HAP-1 (cell line): ENCODE data around the gene ENTHD1.

Source experiments
- DNase-seq, 2 experiments: peaks; one replicate each; pipeline ENCODE4 v3.0.0-alpha.2; 2016 to 2020; ENCODE audit warnings: low spot score in 2 of 2
- H3K27me3 ChIP-seq: fragments of 250-450 bp; sonication (Bioruptor Pico); 2 replicates; pipeline ENCODE4 v1.5.1; 2020; ENCODE audit warnings: low read depth, mild to moderate bottlenecking, moderate library complexity
- H3K36me3 ChIP-seq: fragments of 250-450 bp; sonication (Bioruptor Pico); replicated peaks from 2 replicates; pipeline ENCODE4 v1.5.1; 2020; ENCODE audit warnings: mild to moderate bottlenecking
- H3K4me1 ChIP-seq: fragments of 250-450 bp; sonication (Bioruptor Pico); 2 replicates; pipeline ENCODE4 v1.5.1; 2020; ENCODE audit warnings: mild to moderate bottlenecking
- H3K4me3 ChIP-seq: fragments of 250-450 bp; sonication (Bioruptor Pico); 2 replicates; pipeline ENCODE4 v1.5.1; 2020; ENCODE audit warnings: mild to moderate bottlenecking, moderate library complexity
- H3K9me3 ChIP-seq: fragments of 250-450 bp; sonication (Bioruptor Pico); 2 replicates; pipeline ENCODE4 v1.5.1; 2020; ENCODE audit warnings: mild to moderate bottlenecking, moderate library complexity
- in situ Hi-C: fragments of 300-500 bp; cut with MboI; formaldehyde crosslinking; loops from 3 replicates; pipeline ENCODE4 v1.14.3; 2020; ENCODE audit warnings: low sequenced_read_pairs, inconsistent platforms, mixed read lengths

ENTHD1 gene

GRCh38 chr22:39932166-39932565, 38.6 kb upstream of the ENTHD1 start:
- no peaks in the 10 kb centered on the region for H3K27me3 ChIP-seq
- no peak for DNase-seq
- H3K4me3 ChIP-seq, result no peak overlapping the region
- H3K9me3 ChIP-seq, result no peaks in the 10 kb centered on the region
- peaks cover 13% of the 10 kb centered on the region for H3K4me1 ChIP-seq
- in situ Hi-C loops, result no loop called here
- H3K36me3 ChIP-seq, result no peaks in the 10 kb centered on the region

DNA sequence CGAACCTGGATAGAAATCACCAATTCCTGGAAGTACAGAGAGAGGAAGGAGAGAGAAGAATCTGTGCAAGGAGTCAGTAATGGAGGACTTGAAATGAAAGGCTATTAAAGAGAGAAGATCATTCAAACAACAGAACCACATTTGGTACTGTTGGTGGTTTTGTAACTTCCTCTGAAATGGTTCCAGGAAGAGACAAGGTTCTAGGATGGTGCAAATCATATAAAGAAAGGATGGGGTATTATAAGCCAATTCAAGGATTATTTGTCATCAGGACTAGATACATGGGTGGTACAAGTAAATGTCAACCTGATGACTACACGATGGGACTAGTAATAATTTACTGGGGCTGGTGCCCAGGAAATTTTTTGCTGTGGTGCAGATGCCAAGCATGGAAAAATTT, 37.7 kb upstream of the ENTHD1 start:
- Histone ChIP-seq H3K27me3 (no peaks in the 10 kb centered on the region), H3K36me3 (no peaks in the 10 kb centered on the region), H3K9me3 (no peaks in the 10 kb centered on the region), H3K4me1 (peaks cover 13% of the 10 kb centered on the region), H3K4me3 (no peak overlapping the region)
- in situ Hi-C loops, result no loop called here
- no peak for DNase-seq

DNA sequence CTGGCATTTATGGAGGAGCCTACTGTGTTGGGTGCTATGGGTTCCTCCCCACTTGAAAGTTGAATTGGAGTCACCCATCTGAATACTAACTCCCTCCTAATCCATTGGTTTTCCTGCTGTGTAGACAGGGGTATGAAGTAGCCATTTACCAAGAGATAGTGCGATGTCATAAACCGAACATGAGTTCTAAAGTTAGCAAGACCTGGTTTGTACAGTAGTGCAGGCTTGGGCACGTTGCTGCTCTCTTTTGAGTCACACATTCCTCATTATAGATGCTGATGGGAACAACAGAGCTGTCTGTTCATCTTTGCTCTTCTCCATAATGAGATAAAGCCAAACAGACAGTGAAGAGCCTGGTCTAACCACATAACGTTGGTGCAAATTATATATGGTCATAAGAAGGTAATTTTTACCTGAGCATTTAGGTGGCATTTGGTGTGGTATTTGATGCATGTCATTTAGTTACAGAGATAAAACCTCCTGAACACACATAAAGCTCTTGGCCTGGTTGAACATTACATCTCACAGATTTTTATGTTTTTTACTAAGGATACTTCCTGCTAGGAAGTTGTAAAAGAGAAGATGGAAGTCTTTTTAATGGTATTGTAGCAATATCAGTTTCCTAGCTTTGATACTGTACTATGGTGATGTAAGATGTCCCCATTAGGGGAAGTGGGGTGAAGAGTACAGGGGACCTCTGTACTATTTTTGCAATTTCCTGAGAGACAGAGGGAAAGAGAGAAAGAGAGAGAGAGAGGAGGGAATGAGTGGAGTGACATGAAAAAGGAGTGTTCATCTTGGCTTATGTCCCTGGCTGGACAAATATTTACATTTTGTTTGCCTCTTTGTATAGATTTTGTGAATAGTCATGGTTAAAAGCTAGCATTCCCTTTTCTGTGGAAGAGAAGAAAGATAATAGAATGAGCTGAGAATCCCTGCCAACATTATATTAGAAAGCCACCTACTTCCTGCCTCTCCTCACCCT, 35.3 kb upstream of the ENTHD1 start:
- DNase-seq, result no peak
- H3K9me3 ChIP-seq, result no peaks in the 10 kb centered on the region
- no peaks in the 10 kb centered on the region for H3K36me3 ChIP-seq
- no peak overlapping the region for H3K4me3 ChIP-seq
- in situ Hi-C loops, result no loop called here
- no peaks in the 10 kb centered on the region for H3K27me3 ChIP-seq
- H3K4me1 ChIP-seq, result no peaks in the 10 kb centered on the region; the same call in 1 of the 2 replicates

- H3K27me3 ChIP-seq, result no peaks in the 10 kb centered on the region
- H3K9me3 ChIP-seq, result no peaks in the 10 kb centered on the region
- DNase-seq, result peak in 1 of 2 experiments; percentile 32
- no peaks in the 10 kb centered on the region; the same call in 1 of the 2 replicates for H3K4me1 ChIP-seq
- in situ Hi-C loops, result no loop called here
- H3K36me3 ChIP-seq, result no peaks in the 10 kb centered on the region
- no peak overlapping the region for H3K4me3 ChIP-seq
Measured at GRCh38 chr22:39927544-39927943, 34.0 kb upstream of the ENTHD1 start.

GRCh38 chr22:39926753-39927152, 33.2 kb upstream of the ENTHD1 start:
- no peaks in the 10 kb centered on the region for H3K36me3 ChIP-seq
- H3K4me3 ChIP-seq, result no peak overlapping the region
- H3K27me3 ChIP-seq, result no peaks in the 10 kb centered on the region
- H3K9me3 ChIP-seq, result no peaks in the 10 kb centered on the region
- in situ Hi-C loops, result no loop called here
- H3K4me1 ChIP-seq, result no peaks in the 10 kb centered on the region; the same call in 1 of the 2 replicates
- no peak for DNase-seq

DNA sequence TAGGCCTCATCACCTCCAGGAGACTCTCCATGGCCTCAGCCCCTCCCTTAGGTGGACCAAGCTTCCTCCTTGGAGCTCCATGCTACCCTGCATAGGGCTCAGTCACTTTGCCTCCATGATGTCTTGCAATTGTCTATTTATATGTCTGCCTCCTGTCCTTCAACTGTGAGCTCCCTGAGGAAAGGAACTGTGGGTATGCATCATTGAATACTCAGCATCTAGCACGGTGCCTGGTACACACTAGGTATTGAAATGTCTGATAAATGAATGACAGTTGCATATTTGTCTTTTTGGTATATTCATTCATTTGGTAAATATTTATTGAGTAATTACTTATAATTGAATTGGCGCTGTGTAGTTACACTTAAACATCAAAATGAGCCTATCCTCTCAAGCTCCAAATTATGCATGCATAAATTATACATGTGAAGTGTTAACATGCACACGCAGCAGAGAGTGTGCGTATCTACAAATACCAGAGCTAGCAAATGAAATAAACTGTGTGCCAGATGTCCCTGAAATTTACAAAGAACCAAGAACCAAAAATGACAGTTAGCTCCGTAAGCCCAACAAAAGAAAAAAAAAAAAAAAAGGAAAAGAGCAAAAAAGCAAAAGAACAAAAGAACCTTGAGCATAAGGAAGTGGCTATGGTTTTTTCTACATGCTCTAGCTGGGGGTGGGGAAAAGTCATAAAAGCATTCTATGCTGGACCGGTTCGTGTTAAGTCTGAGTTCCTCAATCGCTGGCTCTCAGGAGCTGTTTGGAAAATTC, 32.5 kb upstream of the ENTHD1 start:
- in situ Hi-C loops, result no loop called here
- Histone ChIP-seq H3K36me3 (no peaks in the 10 kb centered on the region), H3K4me3 (no peak overlapping the region), H3K27me3 (no peaks in the 10 kb centered on the region), H3K4me1 (no peaks in the 10 kb centered on the region; the same call in 1 of the 2 replicates), H3K9me3 (no peaks in the 10 kb centered on the region)
- no peak for DNase-seq

DNA sequence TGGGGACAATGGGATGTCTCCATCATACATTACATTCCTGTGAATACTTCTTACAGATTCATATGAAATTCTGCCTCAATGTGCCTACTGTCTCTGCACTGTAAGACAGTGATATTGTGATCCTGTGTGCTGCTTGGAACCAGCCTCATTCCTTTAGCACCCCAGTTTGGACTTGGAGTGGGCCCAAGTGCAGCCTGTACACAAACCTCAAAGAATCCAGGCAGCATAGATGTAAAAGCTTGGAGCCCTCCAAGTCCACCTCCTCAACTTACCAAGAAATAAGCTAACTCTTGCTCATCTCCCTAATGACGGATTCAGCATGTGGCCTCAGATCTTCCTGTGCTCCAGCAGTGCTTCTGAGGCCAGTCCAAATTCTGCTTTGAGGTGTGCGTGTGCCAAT, 31.7 kb upstream of the ENTHD1 start:
- Histone ChIP-seq H3K36me3 (no peaks in the 10 kb centered on the region), H3K4me3 (no peak overlapping the region), H3K27me3 (no peaks in the 10 kb centered on the region), H3K4me1 (no peaks in the 10 kb centered on the region; the same call in 1 of the 2 replicates), H3K9me3 (no peaks in the 10 kb centered on the region)
- no peak for DNase-seq
- in situ Hi-C loops, result no loop called here

DNA sequence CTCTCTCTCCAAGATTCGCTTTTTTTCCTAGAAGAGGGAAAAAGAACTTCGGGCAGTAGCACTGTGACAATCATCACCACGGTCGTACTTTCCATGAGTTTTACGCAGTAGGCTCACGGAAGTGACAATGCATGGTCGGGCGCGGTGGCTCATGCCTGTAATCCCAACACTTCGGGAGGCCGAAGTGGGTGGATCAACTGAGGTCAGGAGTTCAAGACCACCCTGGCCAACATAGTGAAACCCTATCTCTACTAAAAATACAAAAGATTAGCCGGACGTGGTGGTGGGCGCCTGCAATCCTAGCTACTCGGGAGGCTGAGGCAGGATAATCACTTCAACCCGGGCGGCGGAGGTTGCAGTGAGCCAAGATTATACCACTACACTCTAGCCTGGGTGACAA, 30.7 kb upstream of the ENTHD1 start:
- in situ Hi-C loops, result no loop called here
- no peaks in the 10 kb centered on the region for H3K27me3 ChIP-seq
- H3K36me3 ChIP-seq, result no peaks in the 10 kb centered on the region
- no peaks in the 10 kb centered on the region for H3K9me3 ChIP-seq
- no peaks in the 10 kb centered on the region; the same call in 1 of the 2 replicates for H3K4me1 ChIP-seq
- H3K4me3 ChIP-seq, result no peak overlapping the region
- DNase-seq, result no peak

GRCh38 chr22:39923696-39924095, 30.1 kb upstream of the ENTHD1 start:
- no peak for DNase-seq
- no peaks in the 10 kb centered on the region; the same call in none of the 2 replicates for H3K4me1 ChIP-seq
- H3K36me3 ChIP-seq, result no peaks in the 10 kb centered on the region
- no peaks in the 10 kb centered on the region for H3K27me3 ChIP-seq
- in situ Hi-C loops, result no loop called here
- H3K9me3 ChIP-seq, result no peaks in the 10 kb centered on the region
- H3K4me3 ChIP-seq, result no peak overlapping the region

GRCh38 chr22:39920134-39920743, 26.7 kb upstream of the ENTHD1 start:
- no peak for DNase-seq
- H3K4me1 ChIP-seq, result peaks cover 33% of the 10 kb centered on the region
- no peak overlapping the region for H3K4me3 ChIP-seq
- no peaks in the 10 kb centered on the region for H3K27me3 ChIP-seq
- in situ Hi-C loops, result no loop called here
- no peaks in the 10 kb centered on the region for H3K36me3 ChIP-seq
- H3K9me3 ChIP-seq, result no peaks in the 10 kb centered on the region

- peaks cover 52% of the 10 kb centered on the region for H3K4me1 ChIP-seq
- no peaks in the 10 kb centered on the region for H3K9me3 ChIP-seq
- in situ Hi-C loops, result no loop called here
- no peaks in the 10 kb centered on the region for H3K27me3 ChIP-seq
- no peak overlapping the region for H3K4me3 ChIP-seq
- no peaks in the 10 kb centered on the region for H3K36me3 ChIP-seq
- DNase-seq, result no peak
Measured at GRCh38 chr22:39917776-39918495, 24.4 kb upstream of the ENTHD1 start.

DNA sequence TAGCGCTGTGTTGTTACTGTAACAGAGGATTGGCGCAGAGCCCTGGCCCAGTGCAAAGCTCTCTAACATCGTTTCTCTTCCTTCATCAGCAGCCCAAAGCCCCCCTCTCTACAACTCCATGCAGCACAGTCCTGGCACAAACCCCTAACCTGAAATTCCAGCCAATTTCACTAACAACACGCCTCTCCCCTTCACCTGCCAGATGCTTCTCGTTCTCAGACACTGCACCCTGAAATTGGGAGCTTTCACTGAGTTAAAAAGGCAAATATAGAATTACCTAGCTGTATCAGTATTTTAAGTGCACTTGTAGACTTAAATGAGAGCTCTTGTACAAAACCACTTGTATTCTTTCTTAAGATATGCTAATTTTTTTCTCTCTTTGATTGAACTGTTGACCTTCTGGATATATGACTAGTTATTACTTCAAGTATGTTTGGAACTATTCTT, 23.7 kb upstream of the ENTHD1 start:
- Histone ChIP-seq H3K4me1 (peaks cover 52% of the 10 kb centered on the region), H3K4me3 (no peak overlapping the region), H3K36me3 (no peaks in the 10 kb centered on the region), H3K27me3 (no peaks in the 10 kb centered on the region), H3K9me3 (no peaks in the 10 kb centered on the region)
- in situ Hi-C loops, result no loop called here
- peak; percentile 52 to 69 for DNase-seq

DNA sequence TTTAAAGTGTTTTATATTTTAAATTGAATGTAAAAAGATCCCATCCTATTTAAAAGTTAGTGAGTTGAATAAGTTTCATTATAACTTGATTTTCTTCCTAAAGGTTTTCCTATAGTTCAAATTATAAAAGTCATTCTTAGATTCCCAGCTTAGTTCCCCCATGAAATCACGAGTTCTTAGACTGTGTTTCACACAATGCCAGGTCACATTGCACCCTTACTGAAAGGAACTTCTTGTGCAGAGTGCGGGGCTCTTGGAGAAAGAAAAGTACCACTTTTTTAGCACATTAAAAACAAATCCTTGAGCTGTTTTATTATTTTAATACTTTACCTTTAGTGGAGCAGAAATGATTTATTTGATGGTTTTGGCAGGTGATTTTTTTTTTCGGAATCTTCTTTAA, 22.9 kb upstream of the ENTHD1 start:
- no peaks in the 10 kb centered on the region for H3K36me3 ChIP-seq
- no peaks in the 10 kb centered on the region for H3K27me3 ChIP-seq
- DNase-seq, result no peak
- in situ Hi-C loops, result no loop called here
- H3K4me1 ChIP-seq, result peaks cover 52% of the 10 kb centered on the region
- no peak overlapping the region for H3K4me3 ChIP-seq
- no peaks in the 10 kb centered on the region for H3K9me3 ChIP-seq
